ENCODE measurements around the gene RAB11FIP4. TPM values are rescaled to one million over a fixed set of nuclear protein-coding genes. Genes with fewer than 3 reads are reported as not detected.

RAB11FIP4 gene
- total RNA-seq, 2 donors from 2014 or later = 16.2 to 21.6 TPM

DNA sequence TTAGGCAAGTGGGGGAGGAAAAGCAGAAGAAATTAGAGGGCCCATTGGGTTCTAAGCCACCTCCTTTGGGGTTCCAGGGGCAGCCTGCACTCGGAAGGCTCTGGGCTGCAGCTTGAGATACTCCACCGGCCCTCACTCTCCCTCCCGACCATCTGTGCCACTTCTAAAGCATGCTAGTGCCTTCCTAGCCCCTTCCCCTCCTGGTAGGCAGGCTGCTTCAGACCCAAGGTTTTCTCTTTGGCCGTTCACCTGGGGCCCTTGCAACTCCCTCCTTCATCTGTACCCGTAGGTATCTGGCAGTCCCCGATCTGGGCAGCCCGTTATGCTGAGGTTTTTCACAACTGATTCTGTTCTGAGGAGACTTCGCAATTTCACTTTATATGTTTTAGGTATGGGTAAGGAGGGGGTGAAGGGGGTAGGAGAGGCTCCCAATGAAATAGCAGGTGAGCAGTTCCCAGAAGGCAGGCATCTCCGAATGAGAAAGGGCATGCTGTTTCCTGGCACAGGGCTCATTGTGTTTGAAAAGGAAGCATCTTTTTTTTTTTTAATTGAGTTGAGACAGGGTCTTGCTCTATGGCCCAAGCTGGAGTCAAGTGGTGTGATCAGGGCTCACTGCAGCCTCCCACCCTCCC lies 98.7 kb downstream of the RAB11FIP4 start:
- peak overlapping the region; percentile 94 to 96 for H3K27ac Mint-ChIP-seq
- no peak for ATAC-seq

DNA sequence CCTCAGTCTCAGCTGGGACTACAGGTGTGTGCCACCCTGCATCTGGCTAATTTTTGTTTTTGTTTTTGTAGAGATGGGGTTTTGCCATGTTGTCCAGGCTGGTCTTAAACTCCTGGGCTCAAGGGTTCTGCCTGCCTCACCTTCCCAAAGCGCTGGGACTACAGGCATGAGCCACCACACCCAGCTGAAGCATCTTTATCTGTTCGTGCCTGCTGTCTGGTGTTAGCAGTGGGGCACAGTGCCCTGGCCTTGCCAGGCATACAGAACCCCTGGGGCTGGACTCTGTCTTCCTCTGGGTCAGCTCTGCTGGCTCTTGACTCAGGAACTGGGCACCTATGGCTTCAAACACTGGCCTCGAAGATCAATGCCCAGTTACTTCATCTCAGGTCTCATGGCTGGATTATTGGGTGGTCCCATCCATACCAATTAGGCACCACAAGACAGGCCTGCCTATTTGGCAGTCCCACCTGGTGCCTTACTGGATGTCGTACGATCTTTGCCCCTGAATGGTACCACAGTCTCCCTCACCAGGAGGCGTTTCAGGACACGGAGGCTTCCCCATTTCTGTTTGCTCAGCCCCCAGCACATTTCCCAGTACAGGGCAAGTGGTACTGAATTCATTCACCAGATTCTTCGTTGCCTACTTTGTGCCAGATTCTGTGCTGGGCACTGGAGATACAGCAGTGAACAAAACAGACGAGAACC lies 99.3 kb downstream of the RAB11FIP4 start:
- H3K4me3 Mint-ChIP-seq = peak overlapping the region; percentile 75
- no peaks in the 10 kb centered on the region for H3K36me3 Mint-ChIP-seq

More for the DNA sequence above, 98.7 kb downstream of the RAB11FIP4 start:
- H3K36me3 Mint-ChIP-seq = no peaks in the 10 kb centered on the region
- peak overlapping the region; percentile 86 for H3K4me3 Mint-ChIP-seq
- no peaks in the 10 kb centered on the region for H3K27me3 Mint-ChIP-seq
- no peak for DNase-seq (ENCODE audit: low spot score)
- peaks cover 65% of the 10 kb centered on the region in 2 donors for H3K4me1 Mint-ChIP-seq (ENCODE audit: low read depth in 2 of 2)
- no peaks in the 10 kb centered on the region for H3K9me3 Mint-ChIP-seq

DNA sequence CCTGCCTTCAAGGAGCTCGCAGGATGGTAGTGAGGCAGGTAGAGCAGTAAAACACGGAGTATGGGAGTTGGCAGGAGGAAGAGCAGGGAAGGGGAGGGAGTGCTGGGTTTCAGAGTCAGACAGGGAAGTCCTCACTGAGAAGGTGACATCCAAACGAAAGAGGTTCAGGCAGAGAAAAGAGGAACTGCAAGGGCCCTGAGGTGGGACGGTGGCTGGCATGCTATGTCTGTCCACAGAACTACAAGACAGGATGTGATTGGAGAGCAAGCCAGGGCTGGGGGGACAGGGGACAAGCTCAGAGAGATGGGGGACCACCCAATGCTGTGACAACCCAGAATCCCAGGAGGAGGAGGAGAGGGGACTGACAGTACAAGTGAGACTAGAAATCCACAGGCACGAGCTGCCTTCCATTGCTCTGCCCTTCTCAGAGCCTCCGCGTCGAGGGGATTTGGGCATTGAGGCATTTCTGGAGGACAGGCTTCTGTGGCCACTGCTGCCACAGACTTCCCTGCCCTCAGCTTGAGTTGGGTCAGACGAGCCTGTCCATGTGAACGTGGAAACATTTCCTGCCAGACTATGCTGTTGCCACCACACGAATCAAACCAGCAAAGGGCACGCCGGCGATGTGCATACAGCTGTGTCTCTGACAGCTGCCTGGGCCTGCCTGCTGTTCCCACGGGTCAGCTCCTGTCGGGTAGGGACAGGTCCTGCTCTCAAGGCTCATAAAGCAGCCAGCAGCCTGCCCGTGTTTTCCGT lies 100.1 kb downstream of the RAB11FIP4 start:
- no peaks in the 10 kb centered on the region for H3K36me3 Mint-ChIP-seq
- H3K27ac Mint-ChIP-seq = peak overlapping the region; percentile 94 to 96
- H3K4me1 Mint-ChIP-seq (ENCODE audit: low read depth in 2 of 2) = peaks cover 75% of the 10 kb centered on the region in 2 donors
- DNase-seq (ENCODE audit: low spot score) = peak; percentile 39
- no peaks in the 10 kb centered on the region for H3K27me3 Mint-ChIP-seq
- no peak for ATAC-seq
- H3K4me3 Mint-ChIP-seq = peak overlapping the region; percentile 75
- no peaks in the 10 kb centered on the region for H3K9me3 Mint-ChIP-seq

More for the DNA sequence above, 99.3 kb downstream of the RAB11FIP4 start:
- Mint-ChIP-seq H3K27me3 (no peaks in the 10 kb centered on the region), H3K27ac (peak overlapping the region; percentile 94 to 96), H3K9me3 (no peaks in the 10 kb centered on the region), H3K4me1 (ENCODE audit: low read depth in 2 of 2) (peaks cover 70% of the 10 kb centered on the region in 2 donors)
- no peak for ATAC-seq
- peak; percentile 32 for DNase-seq (ENCODE audit: low spot score)

DNA sequence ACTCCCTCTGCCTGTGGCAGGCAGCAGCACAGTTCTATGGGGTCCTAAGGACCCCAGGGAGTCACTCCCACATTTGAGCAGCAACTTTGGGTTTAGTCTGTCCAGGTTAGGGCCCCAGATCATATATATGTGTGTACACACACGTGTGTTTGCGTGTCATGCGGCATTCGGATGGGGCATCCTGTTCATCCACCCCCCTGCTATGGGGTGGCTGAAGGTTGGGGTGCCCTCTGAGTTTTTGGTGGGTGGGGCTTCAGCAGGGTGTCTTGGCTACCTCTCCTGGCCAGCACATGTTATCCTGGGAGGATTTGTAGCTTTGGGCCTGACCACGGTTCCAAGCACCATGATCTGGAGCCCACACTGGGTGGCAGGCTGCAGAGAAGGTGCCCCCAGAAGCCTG lies 100.7 kb downstream of the RAB11FIP4 start:
- Mint-ChIP-seq H3K4me1 (ENCODE audit: low read depth in 2 of 2) (peaks cover 69 to 72% of the 10 kb centered on the region in 2 donors), H3K4me3 (peak overlapping the region; percentile 75), H3K27ac (peak overlapping the region; percentile 94 to 96), H3K9me3 (no peaks in the 10 kb centered on the region), H3K27me3 (no peaks in the 10 kb centered on the region), H3K36me3 (no peaks in the 10 kb centered on the region)
- ATAC-seq (no peak), DNase-seq (ENCODE audit: low spot score) (no peak)

- peak; percentile 68 for DNase-seq (ENCODE audit: low spot score)
- no peaks in the 10 kb centered on the region for H3K36me3 Mint-ChIP-seq
Observed at GRCh38 chr17:31492880-31493655, 101.6 kb downstream of the RAB11FIP4 start.

DNA sequence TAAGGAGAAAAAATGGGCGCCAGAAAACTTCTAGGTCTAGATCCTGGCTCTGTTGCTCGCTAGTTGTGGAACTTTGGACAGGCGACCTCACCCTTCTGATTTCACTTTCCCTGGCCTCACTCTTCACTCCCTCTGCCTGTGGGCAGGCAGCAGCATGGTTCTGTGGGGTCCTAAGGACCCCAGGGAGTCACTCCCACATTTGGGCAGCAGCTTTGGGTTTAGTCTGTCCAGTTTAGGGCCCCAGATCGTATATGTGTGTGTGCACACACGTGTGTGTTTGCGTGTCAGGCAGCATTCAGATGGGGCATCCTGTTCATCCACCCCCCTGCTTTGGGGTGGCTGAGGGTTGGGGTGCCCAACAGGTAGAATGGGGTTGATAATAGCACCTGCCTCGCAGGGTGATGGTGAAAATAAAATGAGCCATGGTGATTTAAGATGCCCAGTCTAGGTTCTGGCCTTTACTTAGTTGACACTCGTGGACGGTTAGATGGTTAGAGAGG lies 102.2 kb downstream of the RAB11FIP4 start:
- H3K36me3 Mint-ChIP-seq = no peaks in the 10 kb centered on the region
- peak in 1 of 2 donors; percentile 14 for ATAC-seq
- H3K27ac Mint-ChIP-seq = peak overlapping the region; percentile 94 to 96
- H3K4me3 Mint-ChIP-seq = peak overlapping the region; percentile 75
- H3K27me3 Mint-ChIP-seq = no peaks in the 10 kb centered on the region
- peaks cover 73% of the 10 kb centered on the region in 2 donors for H3K4me1 Mint-ChIP-seq (ENCODE audit: low read depth in 2 of 2)
- peak; percentile 38 for DNase-seq (ENCODE audit: low spot score)
- no peaks in the 10 kb centered on the region for H3K9me3 Mint-ChIP-seq

More at GRCh38 chr17:31492880-31493655, 101.6 kb downstream of the RAB11FIP4 start:
- peak; percentile 52 to 54 for ATAC-seq
- Mint-ChIP-seq H3K9me3 (no peaks in the 10 kb centered on the region), H3K4me1 (ENCODE audit: low read depth in 2 of 2) (peaks cover 73% of the 10 kb centered on the region in 2 donors), H3K27ac (peak overlapping the region; percentile 94 to 96), H3K4me3 (peak overlapping the region; percentile 75), H3K27me3 (no peaks in the 10 kb centered on the region)

- no peaks in the 10 kb centered on the region for H3K27me3 Mint-ChIP-seq
- ATAC-seq (peak; percentile 87 to 90), DNase-seq (ENCODE audit: low spot score) (peak; percentile 83)
- H3K27ac Mint-ChIP-seq = peak overlapping the region; percentile 94 to 96
- peaks cover 68 to 69% of the 10 kb centered on the region in 2 donors for H3K4me1 Mint-ChIP-seq (ENCODE audit: low read depth in 2 of 2)
- H3K36me3 Mint-ChIP-seq = no peaks in the 10 kb centered on the region
- H3K9me3 Mint-ChIP-seq = no peaks in the 10 kb centered on the region
- H3K4me3 Mint-ChIP-seq = peak overlapping the region; percentile 75
Observed at GRCh38 chr17:31494259-31495021, 103.0 kb downstream of the RAB11FIP4 start.

DNA sequence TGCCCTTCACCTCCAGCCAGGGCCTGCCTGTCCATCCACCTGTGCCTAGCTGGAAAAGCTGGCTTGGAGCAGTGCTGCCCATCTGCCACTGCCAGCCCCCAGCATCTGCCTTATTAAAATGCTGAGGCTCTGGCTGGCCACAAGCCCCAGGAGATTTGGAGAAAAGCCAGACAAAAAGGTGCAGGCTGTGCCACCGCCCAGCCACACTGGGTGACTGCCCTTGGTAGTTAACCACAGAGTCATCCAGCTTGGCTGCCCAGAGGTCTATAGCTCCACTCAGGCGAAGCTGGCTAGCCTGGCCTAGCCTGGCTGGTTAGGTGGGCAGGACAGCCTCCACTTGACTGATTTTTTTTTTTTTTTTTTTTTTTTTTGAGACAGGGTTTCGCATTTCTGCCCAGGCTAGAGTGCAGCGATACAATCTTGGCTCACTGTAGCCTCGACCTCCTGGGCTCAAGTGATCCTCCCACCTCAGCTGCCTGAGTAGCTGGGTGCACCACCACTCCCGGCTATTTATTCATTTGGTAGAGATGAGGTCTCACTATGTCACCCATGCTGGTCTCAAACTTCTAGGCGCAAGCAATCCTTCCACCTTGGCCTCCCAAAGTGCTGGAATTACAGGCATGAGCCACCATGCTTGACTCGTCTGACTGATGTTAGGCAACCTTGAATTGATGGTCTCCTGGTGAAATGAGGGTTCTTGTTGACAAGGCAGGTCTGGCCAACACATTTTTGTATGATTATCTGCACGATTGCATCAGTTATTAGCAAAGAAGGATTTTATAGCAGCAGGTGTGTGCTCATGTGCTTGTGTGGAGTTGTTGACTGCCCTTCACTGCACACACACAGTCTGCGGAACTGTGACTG lies 103.8 kb downstream of the RAB11FIP4 start:
- H3K4me1 Mint-ChIP-seq (ENCODE audit: low read depth in 2 of 2) = peaks cover 64 to 66% of the 10 kb centered on the region in 2 donors
- peak overlapping the region; percentile 75 for H3K4me3 Mint-ChIP-seq
- no peaks in the 10 kb centered on the region for H3K9me3 Mint-ChIP-seq
- peak overlapping the region; percentile 94 to 96 for H3K27ac Mint-ChIP-seq
- DNase-seq (ENCODE audit: low spot score) (peak; percentile 57), ATAC-seq (no peak)
- H3K27me3 Mint-ChIP-seq = no peaks in the 10 kb centered on the region
- no peaks in the 10 kb centered on the region for H3K36me3 Mint-ChIP-seq

- Mint-ChIP-seq H3K36me3 (no peaks in the 10 kb centered on the region), H3K9me3 (no peaks in the 10 kb centered on the region), H3K4me1 (ENCODE audit: low read depth in 2 of 2) (peaks cover 56 to 60% of the 10 kb centered on the region in 2 donors), H3K27me3 (no peaks in the 10 kb centered on the region), H3K27ac (peak overlapping the region; percentile 94 to 96), H3K4me3 (peak overlapping the region; percentile 52)
- DNase-seq (ENCODE audit: low spot score) = peak; percentile 25
- ATAC-seq = no peak
Observed at GRCh38 chr17:31496097-31496496, 104.6 kb downstream of the RAB11FIP4 start.

DNA sequence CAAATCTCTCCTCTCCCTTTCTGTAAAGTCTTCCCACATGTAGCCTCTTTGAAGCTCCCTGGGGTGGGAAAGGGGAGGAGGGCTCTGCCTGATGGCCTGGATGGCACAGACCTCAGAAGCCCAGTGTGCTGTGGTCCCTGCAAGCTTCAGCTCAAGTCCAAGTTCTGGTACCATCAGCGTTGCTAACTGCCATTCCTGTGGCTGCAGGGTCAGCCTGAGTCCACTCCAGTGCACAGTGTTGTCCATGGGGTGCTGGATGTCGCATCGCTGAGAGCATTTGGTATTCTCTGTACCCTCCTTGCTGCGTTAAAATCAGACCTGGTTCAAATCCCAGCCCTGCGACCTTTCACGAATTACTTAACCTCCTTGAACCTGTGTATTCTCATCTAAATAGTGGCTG lies 105.1 kb downstream of the RAB11FIP4 start:
- Mint-ChIP-seq H3K9me3 (no peaks in the 10 kb centered on the region), H3K36me3 (no peaks in the 10 kb centered on the region), H3K27me3 (no peaks in the 10 kb centered on the region), H3K27ac (peak overlapping the region; percentile 94 to 96), H3K4me1 (ENCODE audit: low read depth in 2 of 2) (peaks cover 52 to 55% of the 10 kb centered on the region in 2 donors), H3K4me3 (no peak overlapping the region)
- no peak for ATAC-seq
- peak; percentile 59 for DNase-seq (ENCODE audit: low spot score)

- H3K36me3 Mint-ChIP-seq = no peaks in the 10 kb centered on the region
- peak overlapping the region; percentile 94 to 96 for H3K27ac Mint-ChIP-seq
- ATAC-seq = no peak
- H3K27me3 Mint-ChIP-seq = no peaks in the 10 kb centered on the region
- H3K4me3 Mint-ChIP-seq = no peak overlapping the region
- no peaks in the 10 kb centered on the region for H3K9me3 Mint-ChIP-seq
- peaks cover 45 to 47% of the 10 kb centered on the region in 2 donors for H3K4me1 Mint-ChIP-seq (ENCODE audit: low read depth in 2 of 2)
- peak; percentile 39 for DNase-seq (ENCODE audit: low spot score)
Observed at GRCh38 chr17:31497431-31497830, 106.0 kb downstream of the RAB11FIP4 start.

All from natural killer cell treated with Interleukin-12 subunit alpha and Interleukin-12 subunit beta and Interleukin-15 and Interleukin-18, amount 100 ng/mL, for 72 hours (primary cell).